B cell (primary cell): Measurements from ENCODE around the gene STX5. TPM values are rescaled to one million over a fixed set of nuclear protein-coding genes. Genes with fewer than 3 reads are reported as not detected.

Experiments
- ATAC-seq: fragments of 200-7000 bp; cut with Tn5 transposase; one replicate; pipeline ENCODE4 v1.10.0; 2021; ENCODE audit warnings: low read depth, mild to moderate bottlenecking, moderate number of reproducible peaks, moderate library complexity
- CTCF ChIA-PET: fragments of 350-600 bp; sonication (Branson Sonifier 250); formaldehyde crosslinking; loops from one replicate; lab custom pipeline; 2021; ENCODE audit warnings: antibody characterized with exemption, inconsistent platforms; lab: Charles Lee
- POLR2A ChIA-PET: fragments of 350-600 bp; sonication (Branson Sonifier 250); formaldehyde crosslinking; loops from one replicate; lab custom pipeline; 2021; ENCODE audit warnings: antibody characterized with exemption; lab: Charles Lee
- DNase-seq: peaks from one replicate; pipeline ENCODE4 v3.0.0; 2013
- H2AFZ ChIP-seq: 2 replicates; pipeline ENCODE4 v1.6.1; 2012; ENCODE audit warnings: mild to moderate bottlenecking, low read depth, low read length; ENCODE audit not compliant: insufficient read depth, poor library complexity, severe bottlenecking
- H3K27ac ChIP-seq, 2 donors: 1 replicate in 1 of 2; 2 replicates in 1 of 2; pipeline ENCODE4 v1.5.1; 2012 to 2013; ENCODE audit warnings: low read length in 2 of 2, mild to moderate bottlenecking in 2 of 2, moderate library complexity in 1 of 2
- H3K27me3 ChIP-seq, 4 experiments: fragments of 200-600 bp in 1 of 4; sonication (generic) in 1 of 4; replicated peaks in 1 of 4; 1 replicate in 2 of 4; 2 replicates in 2 of 4; pipeline versions ENCODE4 v1.6.1 to v1.7.0; 2013 to 2016; ENCODE audit warnings: low read length in 3 of 4, mild to moderate bottlenecking in 2 of 4, mixed read lengths in 1 of 4, moderate library complexity in 1 of 4; ENCODE audit not compliant: insufficient read depth in 4 of 4, control insufficient read depth in 3 of 4; ENCODE audit errors: control extremely low read depth in 1 of 4
- H3K36me3 ChIP-seq, 2 experiments: replicated peaks in 1 of 2; 1 replicate in 1 of 2; 2 replicates in 1 of 2; pipeline versions ENCODE4 v1.6.1 to v1.7.1; 2013; ENCODE audit warnings: low read length in 1 of 2; ENCODE audit not compliant: insufficient read depth in 2 of 2, control insufficient read depth in 1 of 2; ENCODE audit errors: control extremely low read depth in 1 of 2, extremely low read depth in 1 of 2
- H3K4me1 ChIP-seq, 2 donors: fragments of 200-600 bp in 1 of 2; sonication (generic) in 1 of 2; 1 replicate in 1 of 2; 2 replicates in 1 of 2; pipeline versions ENCODE4 v1.5.1 to v1.6.1; 2013 to 2017; ENCODE audit warnings: low read length in 2 of 2; ENCODE audit not compliant: control insufficient read depth in 2 of 2, insufficient read depth in 2 of 2
- H3K4me2 ChIP-seq: replicated peaks from 2 replicates; pipeline ENCODE3; 2012; ENCODE audit warnings: mild to moderate bottlenecking, low read depth, low read length; ENCODE audit not compliant: poor library complexity, severe bottlenecking
- H3K4me3 ChIP-seq, 5 experiments: fragments of 200-600 bp in 1 of 5; sonication (generic) in 1 of 5; 1 replicate in 3 of 5; 2 replicates in 2 of 5; pipeline versions ENCODE4 v1.5.1 to v1.7.0; 2011 to 2016; ENCODE audit warnings: low read length in 4 of 5, mild to moderate bottlenecking in 4 of 5, low read depth in 2 of 5, control low read depth in 1 of 5, moderate library complexity in 1 of 5; ENCODE audit not compliant: insufficient read depth in 1 of 5; ENCODE audit errors: control extremely low read depth in 1 of 5, extremely low read depth in 1 of 5
- H3K79me2 ChIP-seq: fragments of 200-600 bp; sonication (generic); one replicate; pipeline ENCODE4 v1.6.0; 2016; ENCODE audit warnings: low read length; ENCODE audit not compliant: control insufficient read depth, insufficient read depth
- H3K9ac ChIP-seq: fragments of 200-600 bp; sonication (generic); 2 replicates; pipeline ENCODE4 v1.6.1; 2017; ENCODE audit warnings: mild to moderate bottlenecking, low read length, moderate library complexity
- H3K9me3 ChIP-seq, 3 donors: one replicate each; pipeline versions ENCODE4 v1.6.1 to v1.7.1; 2013; ENCODE audit warnings: low read length in 2 of 3; ENCODE audit not compliant: control insufficient read depth in 2 of 3, insufficient read depth in 1 of 3; ENCODE audit errors: control extremely low read depth in 1 of 3
- H4K20me1 ChIP-seq: 2 replicates; pipeline ENCODE4 v1.6.0; 2012; ENCODE audit warnings: mild to moderate bottlenecking, low read length; ENCODE audit not compliant: insufficient read depth, control insufficient read depth, poor library complexity, severe bottlenecking
- H3K27ac Mint-ChIP-seq: one replicate; pipeline ENCODE4 v1.8.0; 2021; ENCODE audit warnings: mixed read lengths
- H3K27me3 Mint-ChIP-seq: one replicate; pipeline ENCODE4 v1.8.0; 2021; ENCODE audit warnings: mixed read lengths
- H3K4me1 Mint-ChIP-seq: one replicate; pipeline ENCODE4 v1.8.0; 2021; ENCODE audit warnings: mixed read lengths
- H3K4me3 Mint-ChIP-seq: one replicate; pipeline ENCODE4 v1.8.0; 2021; ENCODE audit warnings: mixed read lengths
- H3K9me3 Mint-ChIP-seq: one replicate; pipeline ENCODE4 v1.8.0; 2022; ENCODE audit warnings: mixed read lengths; ENCODE audit not compliant: insufficient read depth
- EZH2 ChIP-seq: IDR thresholded peaks from 2 replicates; pipeline ENCODE4 v1.6.1; 2012; ENCODE audit warnings: borderline replicate concordance, low read depth, mild to moderate bottlenecking, moderate library complexity, low read length; ENCODE audit not compliant: insufficient read depth, poor library complexity, severe bottlenecking
- WGBS: methylation state at CpG from one replicate; pipeline ENCODE4 v1.1.5; 2013; ENCODE audit warnings: missing lambda C conversion rate; ENCODE audit not compliant: insufficient coverage; 5-methylcytosine and 5-hydroxymethylcytosine counted together
- intact Hi-C: fragments of 100-400 bp; cut with micrococcal nuclease; formaldehyde crosslinking; loops from one replicate; pipeline ENCODE4 v1.10.0; 2022
- polyA plus RNA-seq: library from polyadenylated mRNA; depleted of rRNA; stranded (reverse); fragments of >200 nt; gene quantifications from 2 replicates; pipeline ENCODE4 v1.2.3, GENCODE V29; 2012
- total RNA-seq, 2 donors: library from RNA; stranded (reverse); fragments of 120-200 nt in 1 of 2; gene quantifications; 1 replicate in 1 of 2; 2 replicates in 1 of 2; pipeline versions ENCODE4 v1.2.3 to v1.2.4, GENCODE V29; 2013 to 2022
- TF ChIP-seq, protein P1 (sequence below): fragments of 200-600 bp; IDR thresholded peaks from one replicate; pipeline ENCODE4 v1.8.0; 2022; ENCODE audit warnings: antibody characterized with exemption, mild to moderate bottlenecking

Gene STX5
- total and polyA plus RNA-seq, 2 donors (not counting 1 experiment from before 2014, with no cell fraction given) = 41.0 to 99.1 TPM

DNA sequence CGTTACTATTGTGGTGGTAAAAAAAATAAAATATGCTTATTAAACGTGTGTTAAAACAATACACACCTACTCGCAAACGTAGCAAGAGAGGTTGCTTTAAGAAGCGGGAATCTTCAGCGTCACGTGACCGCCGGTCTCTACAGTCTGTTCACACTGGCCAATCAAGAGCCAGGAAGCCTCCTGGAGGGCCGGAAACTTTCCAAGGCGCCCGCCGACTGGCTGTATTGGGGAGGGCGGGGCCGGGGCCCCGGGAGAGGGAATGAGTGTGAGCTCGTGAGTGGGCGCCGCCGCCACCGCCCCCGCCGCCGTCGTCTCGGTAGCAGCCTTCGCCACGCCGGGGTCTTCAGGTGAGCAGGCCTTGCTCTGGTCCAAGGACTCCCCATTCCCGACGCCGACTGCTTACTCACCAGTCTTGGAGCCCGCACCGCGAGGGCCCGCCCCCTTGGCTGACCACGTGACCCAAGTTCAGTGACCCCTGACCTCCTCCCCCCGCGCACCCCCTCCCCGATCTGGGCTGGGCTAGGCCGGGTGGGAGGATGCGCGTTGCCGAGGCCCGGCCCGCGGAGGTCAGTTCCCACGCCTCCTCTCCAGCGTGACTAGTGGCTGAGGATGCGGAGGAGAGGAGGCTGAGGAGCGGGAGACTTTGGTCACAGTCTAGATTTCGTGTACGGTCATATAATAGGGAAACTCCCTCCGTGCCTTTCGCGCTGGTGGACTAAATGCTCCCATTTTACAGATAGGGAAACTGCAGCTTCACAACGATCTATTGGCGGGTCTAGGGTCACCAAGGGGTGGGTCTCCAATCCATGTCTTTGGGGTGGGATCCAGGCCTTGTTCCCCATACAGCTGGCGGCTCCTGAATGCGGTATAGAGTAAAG is 60.5 kb downstream of the STX5 start, which contains the start of gene TAF6L:
TSS of gene TAF6L (plus strand) at position 253 of the 878 bp plus-strand sequence. CDS start 4,388 bp downstream, outside the sequence.
- peaks cover 15 to 23% of the 10 kb centered on the region in 2 donors for H3K4me1 ChIP-seq
- H3K4me3 Mint-ChIP-seq = peak within 1 kb of the TSS; percentile 95
- 1% methylated on average over 52 of the region's 60 CpGs for WGBS
- no peaks in the 10 kb centered on the region for H4K20me1 ChIP-seq
- peak; percentile 88 for DNase-seq
- H3K4me3 ChIP-seq = peak within 1 kb of the TSS; percentile 58 to 97 (median 68)
- TF ChIP-seq, protein P1, sequence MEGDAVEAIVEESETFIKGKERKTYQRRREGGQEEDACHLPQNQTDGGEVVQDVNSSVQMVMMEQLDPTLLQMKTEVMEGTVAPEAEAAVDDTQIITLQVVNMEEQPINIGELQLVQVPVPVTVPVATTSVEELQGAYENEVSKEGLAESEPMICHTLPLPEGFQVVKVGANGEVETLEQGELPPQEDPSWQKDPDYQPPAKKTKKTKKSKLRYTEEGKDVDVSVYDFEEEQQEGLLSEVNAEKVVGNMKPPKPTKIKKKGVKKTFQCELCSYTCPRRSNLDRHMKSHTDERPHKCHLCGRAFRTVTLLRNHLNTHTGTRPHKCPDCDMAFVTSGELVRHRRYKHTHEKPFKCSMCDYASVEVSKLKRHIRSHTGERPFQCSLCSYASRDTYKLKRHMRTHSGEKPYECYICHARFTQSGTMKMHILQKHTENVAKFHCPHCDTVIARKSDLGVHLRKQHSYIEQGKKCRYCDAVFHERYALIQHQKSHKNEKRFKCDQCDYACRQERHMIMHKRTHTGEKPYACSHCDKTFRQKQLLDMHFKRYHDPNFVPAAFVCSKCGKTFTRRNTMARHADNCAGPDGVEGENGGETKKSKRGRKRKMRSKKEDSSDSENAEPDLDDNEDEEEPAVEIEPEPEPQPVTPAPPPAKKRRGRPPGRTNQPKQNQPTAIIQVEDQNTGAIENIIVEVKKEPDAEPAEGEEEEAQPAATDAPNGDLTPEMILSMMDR = no peak
- TF ChIP-seq EZH2 = no peak
- ChIA-PET CTCF (interaction anchor here (0.6 to 8.5 kb wide), 10 partner anchors 10 to 941 kb away, joined by 3 to 70 read pairs (median 3); partner anchors contain the start of genes POLR2G, TMEM179B and ZBTB3), POLR2A (interaction anchor here (0.6 to 4.6 kb wide), 16 partner anchors 10 to 214 kb away, joined by 3 to 38 read pairs (median 5); partner anchors contain the start of genes B3GAT3, HNRNPUL2, NXF1 and POLR2G)
- peaks cover 26% of the 10 kb centered on the region for H3K4me1 Mint-ChIP-seq
- H3K27me3 ChIP-seq = no peaks in the 10 kb centered on the region
- intact Hi-C loops = loop anchor here (1.0 to 5.0 kb wide), 6 partner anchors 10 to 179 kb away; partner anchors contain the start of genes POLR2G, STX5, TEX54 and TMEM179B
- peak within 1 kb of the TSS; percentile 89 for H2AFZ ChIP-seq
- H3K36me3 ChIP-seq = peaks cover under 1 to 20% of the 10 kb centered on the region in 2 experiments
- peak within 1 kb of the TSS; percentile 63 to 84 for H3K27ac ChIP-seq
- ATAC-seq = peak; percentile 90
- H3K27me3 Mint-ChIP-seq = no peaks in the 10 kb centered on the region
- no peaks in the 10 kb centered on the region for H3K9me3 ChIP-seq
- no peaks in the 10 kb centered on the region for H3K9me3 Mint-ChIP-seq
- H3K9ac ChIP-seq = peak within 1 kb of the TSS; percentile 72
- peak within 1 kb of the TSS; percentile 81 for H3K4me2 ChIP-seq
- H3K27ac Mint-ChIP-seq = peak within 1 kb of the TSS; percentile 96
- peaks cover 6% of the 10 kb centered on the region for H3K79me2 ChIP-seq
